Panc1 (cell line): ENCODE results near the gene SLC13A1. TPM values are rescaled to one million over a fixed set of nuclear protein-coding genes. Genes with fewer than 3 reads are reported as not detected.

Experiments used
- ATAC-seq: fragments of 200-7000 bp; cut with Tn5 transposase; 2 replicates; pipeline ENCODE4 v1.9.1; 2020; ENCODE audit warnings: mild to moderate bottlenecking, moderate library complexity
- BruUV-seq: library from RNA; stranded (reverse); fragments of 400-500 nt; replicated peaks from 2 replicates; lab custom pipeline; 2021; lab: Mats Ljungman, UMichigan
- CTCF ChIA-PET: fragments of 300-600 bp; sonication (Branson Sonifier 250); formaldehyde crosslinking; loops from one replicate; lab custom pipeline; 2022; ENCODE audit warnings: antibody characterized with exemption; lab: Charles Lee
- POLR2A ChIA-PET: fragments of 300-600 bp; sonication (Branson Sonifier 250); formaldehyde crosslinking; loops from one replicate; lab custom pipeline; 2022; ENCODE audit warnings: antibody characterized with exemption; lab: Charles Lee
- DNase-seq: peaks from one replicate; pipeline ENCODE4 v3.0.0-alpha.2; 2010; ENCODE audit warnings: low read depth, low spot score
- H3K27ac ChIP-seq: 2 replicates; pipeline ENCODE4 v1.5.1; 2011; ENCODE audit warnings: mild to moderate bottlenecking, low read length, inconsistent platforms
- H3K27me3 ChIP-seq: fragments of 200-500 bp; sonication (Bioruptor generic); 2 replicates; pipeline ENCODE4 v1.6.0; 2014; ENCODE audit warnings: low read length, inconsistent platforms; ENCODE audit not compliant: control insufficient read depth, insufficient read depth
- H3K36me3 ChIP-seq: fragments of 200-500 bp; sonication (Bioruptor generic); 2 replicates; pipeline ENCODE4 v1.5.1; 2014; ENCODE audit warnings: inconsistent platforms, mild to moderate bottlenecking, low read length, moderate library complexity; ENCODE audit not compliant: control insufficient read depth, insufficient read depth
- H3K4me1 ChIP-seq: 2 replicates; pipeline ENCODE4 v1.5.1; 2011; ENCODE audit warnings: inconsistent platforms, mild to moderate bottlenecking, low read length, moderate library complexity; ENCODE audit not compliant: control insufficient read depth, insufficient read depth
- H3K4me3 ChIP-seq, 2 experiments: 2 replicates each; pipeline ENCODE4 v1.5.1; 2011 to 2012; ENCODE audit warnings: low read depth in 2 of 2, low read length in 2 of 2, mild to moderate bottlenecking in 2 of 2, inconsistent platforms in 1 of 2, moderate library complexity in 1 of 2
- H3K9me3 ChIP-seq: fragments of 200-500 bp; sonication (Bioruptor generic); 2 replicates; pipeline ENCODE4 v1.5.1; 2014; ENCODE audit warnings: low read depth, mild to moderate bottlenecking, inconsistent platforms, low read length, moderate library complexity; ENCODE audit not compliant: control insufficient read depth, insufficient read depth
- POLR2AphosphoS5 ChIP-seq: IDR thresholded peaks from 2 replicates; pipeline ENCODE4 v1.6.1; 2012; ENCODE audit warnings: mild to moderate bottlenecking, low read depth, low read length, moderate library complexity
- SIN3A ChIP-seq: IDR thresholded peaks from 2 replicates; pipeline ENCODE4 v1.6.1; 2012; ENCODE audit warnings: low read depth, mild to moderate bottlenecking, low read length, moderate library complexity, borderline replicate concordance; ENCODE audit not compliant: insufficient read depth
- TCF7L2 ChIP-seq: IDR thresholded peaks from 2 replicates; pipeline ENCODE4 v1.6.1; 2011; ENCODE audit warnings: mild to moderate bottlenecking, low read depth, low read length, inconsistent platforms
- in situ Hi-C: cut with HindIII; loops from 2 replicates; pipeline ENCODE4 v1.10.0; 2016; ENCODE audit warnings: low sequenced_read_pairs, low pct_unique_long_range_greater_than_20kb
- intact Hi-C: fragments of 100-400 bp; cut with micrococcal nuclease; formaldehyde crosslinking; loops from one replicate; pipeline ENCODE4 v1.10.0; 2022; ENCODE audit not compliant: unreplicated experiment
- total RNA-seq: library from RNA; stranded (reverse); gene quantifications from one replicate; pipeline ENCODE4 v1.2.1, GENCODE V29; 2021; ENCODE audit not compliant: unreplicated experiment
- TF ChIP-seq, protein P1 (sequence below): fragments of 450-650 bp; IDR thresholded peaks from 2 replicates; pipeline ENCODE4 v1.5.1; 2017; ENCODE audit warnings: mild to moderate bottlenecking
- TF ChIP-seq, protein P2 (sequence below), 2 experiments: IDR thresholded peaks; 2 replicates each; pipeline ENCODE4 v1.6.1; 2011 to 2012; ENCODE audit warnings: low read depth in 2 of 2, control low read depth in 1 of 2, low read length in 1 of 2, mild to moderate bottlenecking in 1 of 2, moderate library complexity in 1 of 2; ENCODE audit not compliant: insufficient read depth in 1 of 2

Gene SLC13A1
- total RNA-seq, 1 experiment from 2014 or later: not detected

DNA sequence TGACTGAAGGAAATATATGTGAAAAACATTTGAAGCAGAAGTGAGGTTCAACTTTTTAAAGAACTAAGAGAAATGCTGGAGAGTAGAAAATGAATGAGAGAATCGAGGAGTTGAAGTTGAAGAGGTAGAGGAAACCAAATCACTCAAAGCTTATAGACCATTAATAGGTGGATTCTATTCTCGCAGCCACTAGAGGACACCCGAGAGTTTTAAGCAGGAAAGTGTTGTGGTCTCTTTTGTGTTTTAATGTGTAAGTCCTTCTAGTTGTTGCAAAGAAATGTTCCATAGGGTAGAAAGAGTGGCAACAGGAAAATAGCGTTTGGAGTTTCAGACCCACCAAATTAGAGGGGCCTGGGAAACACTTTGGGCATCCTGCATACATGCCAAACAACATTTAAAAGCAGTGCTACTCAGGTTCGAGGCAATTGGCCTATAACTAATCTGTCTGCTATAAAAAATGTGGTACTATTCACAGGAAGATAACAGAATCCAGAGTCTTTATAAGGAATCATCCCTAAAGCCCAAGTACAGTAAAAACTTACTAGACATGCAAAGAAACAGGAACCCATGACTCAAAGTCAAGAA lies 129.0 kb downstream of the SLC13A1 start:
- Histone ChIP-seq H3K36me3 (no peaks in the 10 kb centered on the region), H3K4me3 (no peak overlapping the region), H3K4me1 (no peaks in the 10 kb centered on the region), H3K27me3 (no peaks in the 10 kb centered on the region), H3K9me3 (no peaks in the 10 kb centered on the region), H3K27ac (no peak overlapping the region)
- TF ChIP-seq, protein P1, sequence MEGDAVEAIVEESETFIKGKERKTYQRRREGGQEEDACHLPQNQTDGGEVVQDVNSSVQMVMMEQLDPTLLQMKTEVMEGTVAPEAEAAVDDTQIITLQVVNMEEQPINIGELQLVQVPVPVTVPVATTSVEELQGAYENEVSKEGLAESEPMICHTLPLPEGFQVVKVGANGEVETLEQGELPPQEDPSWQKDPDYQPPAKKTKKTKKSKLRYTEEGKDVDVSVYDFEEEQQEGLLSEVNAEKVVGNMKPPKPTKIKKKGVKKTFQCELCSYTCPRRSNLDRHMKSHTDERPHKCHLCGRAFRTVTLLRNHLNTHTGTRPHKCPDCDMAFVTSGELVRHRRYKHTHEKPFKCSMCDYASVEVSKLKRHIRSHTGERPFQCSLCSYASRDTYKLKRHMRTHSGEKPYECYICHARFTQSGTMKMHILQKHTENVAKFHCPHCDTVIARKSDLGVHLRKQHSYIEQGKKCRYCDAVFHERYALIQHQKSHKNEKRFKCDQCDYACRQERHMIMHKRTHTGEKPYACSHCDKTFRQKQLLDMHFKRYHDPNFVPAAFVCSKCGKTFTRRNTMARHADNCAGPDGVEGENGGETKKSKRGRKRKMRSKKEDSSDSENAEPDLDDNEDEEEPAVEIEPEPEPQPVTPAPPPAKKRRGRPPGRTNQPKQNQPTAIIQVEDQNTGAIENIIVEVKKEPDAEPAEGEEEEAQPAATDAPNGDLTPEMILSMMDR: peak; percentile 60
- no peak for TF ChIP-seq POLR2AphosphoS5
- intact Hi-C loops (loop anchor here (10.0 kb wide), 1 partner anchor 294 kb away; no protein-coding TSS in a partner anchor), in situ Hi-C loops (no loop called here)
- CTCF ChIA-PET: interaction anchor here (1.2 kb wide), 1 partner anchor 297 kb away, joined by 3 read pairs; no protein-coding TSS in a partner anchor
- no peak for ATAC-seq
- DNase-seq: peak; percentile 18
- BruUV-seq: no TSS peak
- POLR2A ChIA-PET: no interaction called here

DNA sequence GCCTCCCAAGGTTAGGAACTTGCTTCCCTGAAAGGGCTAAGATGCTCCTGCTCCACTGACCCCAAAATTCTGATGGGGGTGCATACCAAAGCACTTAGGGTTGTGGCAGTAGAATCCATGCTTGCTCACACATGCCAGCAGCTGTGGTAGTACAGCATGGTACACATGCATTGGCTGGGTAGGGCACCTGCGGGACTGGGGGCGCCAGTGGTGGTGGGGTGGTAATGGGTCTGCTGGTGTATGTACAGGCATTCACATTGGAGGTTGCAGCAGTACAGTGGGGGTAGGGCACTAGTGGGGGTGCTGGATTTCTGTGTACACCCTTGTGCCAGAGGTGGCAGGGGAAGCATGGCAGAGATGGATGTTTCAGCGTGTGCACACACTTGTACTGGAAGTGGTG lies 132.0 kb downstream of the SLC13A1 start:
- in situ Hi-C loops: no loop called here
- Histone ChIP-seq H3K4me1 (no peaks in the 10 kb centered on the region), H3K27me3 (no peaks in the 10 kb centered on the region), H3K4me3 (no peak overlapping the region), H3K27ac (no peak overlapping the region), H3K9me3 (no peaks in the 10 kb centered on the region), H3K36me3 (no peaks in the 10 kb centered on the region)
- ChIA-PET CTCF (no interaction called here), POLR2A (no interaction called here)
- TF ChIP-seq TCF7L2 (no peak), POLR2AphosphoS5 (no peak), SIN3A (no peak)
- TF ChIP-seq, protein P2, sequence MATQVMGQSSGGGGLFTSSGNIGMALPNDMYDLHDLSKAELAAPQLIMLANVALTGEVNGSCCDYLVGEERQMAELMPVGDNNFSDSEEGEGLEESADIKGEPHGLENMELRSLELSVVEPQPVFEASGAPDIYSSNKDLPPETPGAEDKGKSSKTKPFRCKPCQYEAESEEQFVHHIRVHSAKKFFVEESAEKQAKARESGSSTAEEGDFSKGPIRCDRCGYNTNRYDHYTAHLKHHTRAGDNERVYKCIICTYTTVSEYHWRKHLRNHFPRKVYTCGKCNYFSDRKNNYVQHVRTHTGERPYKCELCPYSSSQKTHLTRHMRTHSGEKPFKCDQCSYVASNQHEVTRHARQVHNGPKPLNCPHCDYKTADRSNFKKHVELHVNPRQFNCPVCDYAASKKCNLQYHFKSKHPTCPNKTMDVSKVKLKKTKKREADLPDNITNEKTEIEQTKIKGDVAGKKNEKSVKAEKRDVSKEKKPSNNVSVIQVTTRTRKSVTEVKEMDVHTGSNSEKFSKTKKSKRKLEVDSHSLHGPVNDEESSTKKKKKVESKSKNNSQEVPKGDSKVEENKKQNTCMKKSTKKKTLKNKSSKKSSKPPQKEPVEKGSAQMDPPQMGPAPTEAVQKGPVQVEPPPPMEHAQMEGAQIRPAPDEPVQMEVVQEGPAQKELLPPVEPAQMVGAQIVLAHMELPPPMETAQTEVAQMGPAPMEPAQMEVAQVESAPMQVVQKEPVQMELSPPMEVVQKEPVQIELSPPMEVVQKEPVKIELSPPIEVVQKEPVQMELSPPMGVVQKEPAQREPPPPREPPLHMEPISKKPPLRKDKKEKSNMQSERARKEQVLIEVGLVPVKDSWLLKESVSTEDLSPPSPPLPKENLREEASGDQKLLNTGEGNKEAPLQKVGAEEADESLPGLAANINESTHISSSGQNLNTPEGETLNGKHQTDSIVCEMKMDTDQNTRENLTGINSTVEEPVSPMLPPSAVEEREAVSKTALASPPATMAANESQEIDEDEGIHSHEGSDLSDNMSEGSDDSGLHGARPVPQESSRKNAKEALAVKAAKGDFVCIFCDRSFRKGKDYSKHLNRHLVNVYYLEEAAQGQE (IDR thresholded peaks at IDR 0.05; ENCODE audit: insufficient read depth in 1 of 2, low read depth in 2 of 2, low read length in 1 of 2): no peak
- TF ChIP-seq, protein P1: no peak
- DNase-seq (no peak), ATAC-seq (no peak)
- no TSS peak for BruUV-seq
- intact Hi-C loops: no loop called here

Other genes starting within 250 kb of the SLC13A1 start
- not detected for gene TAS2R16, start 204.3 kb downstream of the SLC13A1 start, total RNA-seq